GM12878 (cell line): ENCODE results near the gene ITFG1. TPM values are rescaled to one million over a fixed set of nuclear protein-coding genes. Genes with fewer than 3 reads are reported as not detected.

Experiments
- ATAC-seq: fragments of 200-7000 bp; cut with Tn5 transposase; 3 replicates; pipeline ENCODE4 v1.9.1; 2020; ENCODE audit warnings: mild to moderate bottlenecking, moderate library complexity
- BruUV-seq: library from RNA; stranded (reverse); fragments of 400-500 nt; replicated peaks from 2 replicates; lab custom pipeline; 2021; lab: Mats Ljungman, UMichigan
- CTCF ChIA-PET: fragments of 300-600 bp; sonication (Branson Sonifier 250); formaldehyde crosslinking; extraction: SDS; loops from one replicate; lab custom pipeline; 2021; ENCODE audit warnings: inconsistent platforms; lab: Yijun Ruan, JAX
- POLR2A ChIA-PET: fragments of 350-600 bp; formaldehyde crosslinking; extraction: SDS; loops from one replicate; lab custom pipeline; 2021; ENCODE audit warnings: inconsistent platforms; lab: Charles Lee
- RAD21 ChIA-PET: fragments of 300-600 bp; sonication (Branson Sonifier 250); formaldehyde crosslinking; loops from one replicate; lab custom pipeline; 2023; ENCODE audit warnings: antibody characterized with exemption; ENCODE audit not compliant: unreplicated experiment; lab: Charles Lee
- SMC1A ChIA-PET: fragments of 300-600 bp; sonication (Branson Sonifier 250); formaldehyde crosslinking; loops from one replicate; lab custom pipeline; 2023; ENCODE audit not compliant: unreplicated experiment, uncharacterized antibody; lab: Charles Lee
- DNase-seq: peaks from one replicate; pipeline ENCODE4 v3.0.0-alpha.2; 2011; ENCODE audit warnings: low read depth, low spot score
- FAIRE-seq: peaks from 3 replicates; lab custom pipeline; 2011; peaks lifted over from hg19 to GRCh38; lab: Jason Lieb, UNC
- H2AFZ ChIP-seq: 2 replicates; pipeline ENCODE4 v1.6.0; 2011; ENCODE audit warnings: low read depth, low read length, control low read depth; ENCODE audit not compliant: control insufficient read depth
- H3K27ac ChIP-seq: 2 replicates; pipeline ENCODE4 v1.5.1; 2011; ENCODE audit warnings: control low read depth; ENCODE audit not compliant: control insufficient read depth, insufficient read depth
- H3K27me3 ChIP-seq, 2 experiments: replicated peaks in 1 of 2; 2 replicates each; pipeline versions ENCODE4 v1.6.0 to v1.6.1; 2011; ENCODE audit warnings: low read length in 1 of 2; ENCODE audit not compliant: control insufficient read depth in 2 of 2, insufficient read depth in 2 of 2
- H3K36me3 ChIP-seq, 2 experiments: 2 replicates each; pipeline ENCODE4 v1.5.1; 2011; ENCODE audit warnings: low read length in 1 of 2; ENCODE audit not compliant: control insufficient read depth in 2 of 2, insufficient read depth in 2 of 2
- H3K4me1 ChIP-seq: 2 replicates; pipeline ENCODE4 v1.6.1; 2011; ENCODE audit warnings: mild to moderate bottlenecking, low read length, moderate library complexity, mixed read lengths; ENCODE audit not compliant: control insufficient read depth, insufficient read depth
- H3K4me2 ChIP-seq: 2 replicates; pipeline ENCODE4 v1.6.0; 2011; ENCODE audit warnings: control low read depth; ENCODE audit not compliant: control insufficient read depth, insufficient read depth
- H3K4me3 ChIP-seq: fragments of 200-600 bp; sonication (generic); 2 replicates; pipeline ENCODE4 v1.5.1; 2016
- H3K79me2 ChIP-seq: 2 replicates; pipeline ENCODE4 v1.6.0; 2011; ENCODE audit warnings: low read length; ENCODE audit not compliant: control insufficient read depth, insufficient read depth
- H3K9ac ChIP-seq: 2 replicates; pipeline ENCODE4 v1.8.0; 2011; ENCODE audit warnings: low read length, control low read depth, mixed read lengths; ENCODE audit not compliant: control insufficient read depth, insufficient read depth
- H3K9me3 ChIP-seq: replicated peaks from 3 replicates; pipeline ENCODE4 v1.5.1; 2011; ENCODE audit warnings: mild to moderate bottlenecking, low read length; ENCODE audit not compliant: control insufficient read depth, insufficient read depth
- H4K20me1 ChIP-seq: 2 replicates; pipeline ENCODE4 v1.6.0; 2011; ENCODE audit not compliant: control insufficient read depth, insufficient read depth
- CHD1 ChIP-seq: IDR thresholded peaks from 2 replicates; pipeline ENCODE4 v1.6.1; 2012; ENCODE audit warnings: low read depth, low read length, improper control_type of control experiment
- CHD4 ChIP-seq: fragments of 200-600 bp; sonication (generic); IDR thresholded peaks from 2 replicates; pipeline ENCODE4 v1.6.1; 2016; ENCODE audit warnings: mild to moderate bottlenecking
- ETV6 ChIP-seq, 2 experiments: fragments of 450-650 bp in 1 of 2; IDR thresholded peaks in 1 of 2; conservative IDR thresholded peaks in 1 of 2; 2 replicates each; pipeline ENCODE4 v1.6.1; 2014; ENCODE audit warnings: antibody characterized with exemption in 1 of 2, borderline replicate concordance in 1 of 2, low read depth in 1 of 2, mild to moderate bottlenecking in 1 of 2, moderate library complexity in 1 of 2
- HCFC1 ChIP-seq: fragments of 150-350 bp; IDR thresholded peaks from 2 replicates; pipeline ENCODE4 v1.6.1; 2014; ENCODE audit warnings: low read length
- IKZF2 ChIP-seq, 2 experiments: fragments of 450-650 bp; IDR thresholded peaks; 2 replicates each; pipeline ENCODE4 v1.6.1; 2017; ENCODE audit warnings: mild to moderate bottlenecking in 2 of 2, moderate library complexity in 2 of 2
- IRF5 ChIP-seq: fragments of 450-650 bp; IDR thresholded peaks from 2 replicates; pipeline ENCODE4 v1.6.1; 2017; ENCODE audit warnings: borderline replicate concordance
- MXI1 ChIP-seq: fragments of 150-350 bp; IDR thresholded peaks from 2 replicates; pipeline ENCODE4 v1.6.1; 2011; ENCODE audit warnings: low read depth, mild to moderate bottlenecking, inconsistent platforms, low read length, improper control_type of control experiment
- NBN ChIP-seq: fragments of 450-650 bp; IDR thresholded peaks from 2 replicates; pipeline ENCODE4 v1.6.1; 2016
- POLR2AphosphoS2 ChIP-seq: IDR thresholded peaks from 2 replicates; pipeline ENCODE4 v1.6.1; 2011; ENCODE audit warnings: low read depth, mild to moderate bottlenecking, low read length, improper control_type of control experiment, moderate library complexity
- RFX5 ChIP-seq: IDR thresholded peaks from 2 replicates; pipeline ENCODE4 v1.6.1; 2011; ENCODE audit warnings: low read depth, low read length, improper control_type of control experiment
- SMAD5 ChIP-seq: IDR thresholded peaks from 2 replicates; pipeline ENCODE4 v1.6.1; 2016; ENCODE audit warnings: antibody characterized with exemption, low read depth
- SREBF2 ChIP-seq: IDR thresholded peaks from 2 replicates; pipeline ENCODE4 v1.6.1; 2012; ENCODE audit warnings: mild to moderate bottlenecking, low read length
- SRF ChIP-seq, 2 experiments: IDR thresholded peaks; 2 replicates each; pipeline ENCODE4 v1.6.1; 2011; ENCODE audit warnings: low read depth in 2 of 2, low read length in 2 of 2, mild to moderate bottlenecking in 1 of 2, moderate library complexity in 1 of 2
- SUPT20H ChIP-seq: IDR thresholded peaks from 2 replicates; pipeline ENCODE4 v1.6.1; 2011; ENCODE audit warnings: low read depth, mild to moderate bottlenecking, low read length, moderate library complexity, borderline replicate concordance; ENCODE audit not compliant: control insufficient read depth
- TBL1XR1 ChIP-seq: IDR thresholded peaks from 2 replicates; pipeline ENCODE4 v1.6.1; 2012; ENCODE audit warnings: low read depth, low read length, improper control_type of control experiment
- WGBS: methylation state at CpG from one replicate; pipeline ENCODE4 v1.1.6; 2016; ENCODE audit warnings: low lambda C conversion rate; ENCODE audit not compliant: insufficient replicate concordance, insufficient coverage; ENCODE audit errors: missing lambda C conversion rate; 5-methylcytosine and 5-hydroxymethylcytosine counted together
- in situ Hi-C: fragments of 300-500 bp; cut with MboI; formaldehyde crosslinking; loops from 9 replicates; pipeline ENCODE4 v1.14.3; 2018; ENCODE audit warnings: mixed read lengths
- intact Hi-C: fragments of 100-400 bp; cut with micrococcal nuclease; formaldehyde crosslinking; loops from one replicate; pipeline ENCODE4 v1.14.2; 2022; ENCODE audit not compliant: unreplicated experiment
- polyA plus RNA-seq, 11 experiments: library from polyadenylated mRNA; depleted of rRNA in 4 of 11; unstranded in 6 of 11; stranded (reverse) in 5 of 11; fragments of >200 nt; fragmentation: Nextera tagmentation in 4 of 11; fragmentation: Illumina TruSeq in 1 of 11; extraction: Ambion mirVana in 4 of 11; extraction: Trizol in 1 of 11; gene quantifications; 1 replicate in 1 of 11; 2 replicates in 10 of 11; pipeline versions ENCODE4 v1.2.1 to v1.2.3, GENCODE V29; 2011 to 2016; ENCODE audit warnings: inconsistent platforms in 2 of 11, missing spikeins in 2 of 11, low read depth in 1 of 11
- total RNA-seq, 4 experiments: library from RNA; depleted of rRNA in 3 of 4; stranded (reverse); fragments of >200 nt in 3 of 4; fragmentation: Illumina TruSeq in 1 of 4; extraction: Trizol in 1 of 4; gene quantifications; 2 replicates each; pipeline versions ENCODE4 v1.2.1 to v1.2.3, GENCODE V29; 2013 to 2021
- TF ChIP-seq, protein P1 (sequence below): IDR thresholded peaks from 2 replicates; pipeline ENCODE4 v1.6.1; 2011; ENCODE audit warnings: borderline replicate concordance, low read depth, mild to moderate bottlenecking, moderate library complexity, low read length; ENCODE audit not compliant: insufficient read depth, poor library complexity, severe bottlenecking
- TF ChIP-seq, protein P2 (sequence below): fragments of 450-650 bp; IDR thresholded peaks from 2 replicates; pipeline ENCODE4 v1.6.1; 2014; ENCODE audit warnings: mild to moderate bottlenecking

ITFG1 gene
- total and polyA plus RNA-seq, 10 of the 15 experiments (the other 5 are each of a cell fraction or from before 2014, with no cell fraction given): 9.3 to 56.3 (median 28.6) TPM

GRCh38 chr16:47366228-47366627 is 94.6 kb downstream of the ITFG1 start:
- no peak for FAIRE-seq

DNA sequence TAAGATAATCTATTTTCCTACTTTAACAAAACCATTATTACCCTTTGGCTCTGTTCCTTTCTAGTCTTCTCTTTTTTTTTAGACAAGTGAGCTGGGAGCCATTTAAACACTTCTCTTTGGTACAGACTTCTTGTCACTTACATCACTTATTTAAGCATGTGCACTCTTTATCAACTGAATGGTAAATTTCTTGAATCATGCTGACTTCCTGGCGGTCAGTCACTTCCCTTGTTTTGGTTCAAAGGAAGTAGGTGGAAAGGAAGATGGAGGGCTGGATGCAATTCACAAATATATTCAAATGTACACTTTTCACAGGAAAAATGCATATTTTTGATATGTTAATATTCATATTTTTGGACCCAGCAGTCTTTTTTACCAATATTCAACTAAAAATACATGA is 97.1 kb downstream of the ITFG1 start:
- no peak for FAIRE-seq
- H3K4me2 ChIP-seq: no peak overlapping the region
- TF ChIP-seq SMAD5 (no peak), CHD4 (no peak), CHD1 (no peak), HCFC1 (no peak), IKZF2 (IDR thresholded peaks at IDR 0.05) (no peak), SREBF2 (no peak), SRF (IDR thresholded peaks at IDR 0.05; ENCODE audit: low read depth in 2 of 2, low read length in 2 of 2) (no peak), POLR2AphosphoS2 (no peak), RFX5 (no peak), IRF5 (no peak), MXI1 (no peak)
- TF ChIP-seq, protein P1, sequence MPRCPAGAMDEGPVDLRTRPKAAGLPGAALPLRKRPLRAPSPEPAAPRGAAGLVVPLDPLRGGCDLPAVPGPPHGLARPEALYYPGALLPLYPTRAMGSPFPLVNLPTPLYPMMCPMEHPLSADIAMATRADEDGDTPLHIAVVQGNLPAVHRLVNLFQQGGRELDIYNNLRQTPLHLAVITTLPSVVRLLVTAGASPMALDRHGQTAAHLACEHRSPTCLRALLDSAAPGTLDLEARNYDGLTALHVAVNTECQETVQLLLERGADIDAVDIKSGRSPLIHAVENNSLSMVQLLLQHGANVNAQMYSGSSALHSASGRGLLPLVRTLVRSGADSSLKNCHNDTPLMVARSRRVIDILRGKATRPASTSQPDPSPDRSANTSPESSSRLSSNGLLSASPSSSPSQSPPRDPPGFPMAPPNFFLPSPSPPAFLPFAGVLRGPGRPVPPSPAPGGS: no peak
- TF ChIP-seq, protein P2, sequence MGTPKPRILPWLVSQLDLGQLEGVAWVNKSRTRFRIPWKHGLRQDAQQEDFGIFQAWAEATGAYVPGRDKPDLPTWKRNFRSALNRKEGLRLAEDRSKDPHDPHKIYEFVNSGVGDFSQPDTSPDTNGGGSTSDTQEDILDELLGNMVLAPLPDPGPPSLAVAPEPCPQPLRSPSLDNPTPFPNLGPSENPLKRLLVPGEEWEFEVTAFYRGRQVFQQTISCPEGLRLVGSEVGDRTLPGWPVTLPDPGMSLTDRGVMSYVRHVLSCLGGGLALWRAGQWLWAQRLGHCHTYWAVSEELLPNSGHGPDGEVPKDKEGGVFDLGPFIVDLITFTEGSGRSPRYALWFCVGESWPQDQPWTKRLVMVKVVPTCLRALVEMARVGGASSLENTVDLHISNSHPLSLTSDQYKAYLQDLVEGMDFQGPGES: no peak

More at GRCh38 chr16:47366228-47366627, 94.6 kb downstream of the ITFG1 start:
- SMC1A ChIA-PET: interaction anchor here (0.6 kb wide), 1 partner anchor 170 kb away, joined by 3 read pairs; no protein-coding TSS in a partner anchor
- no peaks in the 10 kb centered on the region for H3K4me1 ChIP-seq
- ATAC-seq: no peak
- RAD21 ChIA-PET: no interaction called here
- no peak overlapping the region for H2AFZ ChIP-seq
- in situ Hi-C loops (no loop called here), intact Hi-C loops (no loop called here)
- H3K27me3 ChIP-seq: no peaks in the 10 kb centered on the region
- no peak overlapping the region for H3K27ac ChIP-seq
- H3K36me3 ChIP-seq: peaks cover 0 to 6% of the 10 kb centered on the region in 2 experiments; a peak in 3 of 4 replicates
- H3K4me3 ChIP-seq: no peak overlapping the region
- POLR2A ChIA-PET: no interaction called here
- BruUV-seq: no TSS peak
- no peak for TF ChIP-seq SUPT20H
- TF ChIP-seq NBN: no peak
- no peak for TF ChIP-seq ETV6 (conservative IDR thresholded peaks at IDR 0.05 in 1 of 2, IDR thresholded peaks at IDR 0.05 in 1 of 2; ENCODE audit: borderline replicate concordance in 1 of 2, low read depth in 1 of 2)
- no peak for TF ChIP-seq TBL1XR1
- TF ChIP-seq, all 136 proteins: peak for 0
- CTCF ChIA-PET: no interaction called here
- Histone ChIP-seq H3K9me3 (peaks cover under 1% of the 10 kb centered on the region; the same call in 2 of the 3 replicates), H3K4me2 (no peak overlapping the region), H4K20me1 (no peaks in the 10 kb centered on the region), H3K79me2 (no peaks in the 10 kb centered on the region), H3K9ac (no peak overlapping the region)
- DNase-seq: no peak
- 98% methylated on average over 2 of the region's 2 CpGs for WGBS

More for the DNA sequence above, 97.1 kb downstream of the ITFG1 start:
- no peak overlapping the region for H2AFZ ChIP-seq
- no peak overlapping the region for H3K9ac ChIP-seq
- no peaks in the 10 kb centered on the region for H3K79me2 ChIP-seq
- H3K27ac ChIP-seq: no peak overlapping the region
- H4K20me1 ChIP-seq: no peaks in the 10 kb centered on the region
- no peak for DNase-seq
- no peaks in the 10 kb centered on the region for H3K4me1 ChIP-seq
- ChIA-PET SMC1A (interaction anchor here (1.7 kb wide), 1 partner anchor 101 kb away, joined by 4 read pairs; no protein-coding TSS in a partner anchor), CTCF (interaction anchor here (0.6 kb wide), 1 partner anchor 118 kb away, joined by 4 read pairs; no protein-coding TSS in a partner anchor), POLR2A (no interaction called here), RAD21 (no interaction called here)
- in situ Hi-C loops: no loop called here
- H3K27me3 ChIP-seq: no peaks in the 10 kb centered on the region
- H3K9me3 ChIP-seq: no peaks in the 10 kb centered on the region
- no peak for ATAC-seq
- no TSS peak for BruUV-seq
- WGBS: 95% methylated on average over 1 of the region's 1 CpG
- no peak overlapping the region for H3K4me3 ChIP-seq
- no peaks in the 10 kb centered on the region; a peak in 1 of 4 replicates for H3K36me3 ChIP-seq
- intact Hi-C loops: no loop called here
